ENCODE results near the gene FRMPD2. TPM values are rescaled to one million over a fixed set of nuclear protein-coding genes. Genes with fewer than 3 reads are reported as not detected.

The FRMPD2 gene
- total RNA-seq, 1 experiment from 2014 or later = 1.1 TPM

DNA sequence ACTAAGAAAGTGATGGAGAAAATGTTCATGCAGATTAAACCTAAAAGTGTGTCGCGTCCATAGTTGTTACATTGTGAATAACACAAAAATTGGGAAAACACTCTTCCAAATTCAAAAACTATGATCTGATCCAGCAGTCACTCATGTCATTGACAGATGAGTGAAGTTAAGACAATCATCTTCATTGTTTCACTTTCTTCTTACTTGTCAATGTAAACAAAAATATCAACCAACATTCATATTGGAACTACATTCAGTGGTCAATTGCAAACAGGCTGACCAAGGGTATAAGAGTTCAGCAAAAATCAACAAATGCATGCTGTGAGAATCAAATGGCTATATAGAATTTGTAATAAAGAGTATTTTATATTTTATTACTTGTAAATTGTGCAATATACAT lies 1.8 kb downstream of the FRMPD2 start (continued):
- TF ChIP-seq, protein P1, sequence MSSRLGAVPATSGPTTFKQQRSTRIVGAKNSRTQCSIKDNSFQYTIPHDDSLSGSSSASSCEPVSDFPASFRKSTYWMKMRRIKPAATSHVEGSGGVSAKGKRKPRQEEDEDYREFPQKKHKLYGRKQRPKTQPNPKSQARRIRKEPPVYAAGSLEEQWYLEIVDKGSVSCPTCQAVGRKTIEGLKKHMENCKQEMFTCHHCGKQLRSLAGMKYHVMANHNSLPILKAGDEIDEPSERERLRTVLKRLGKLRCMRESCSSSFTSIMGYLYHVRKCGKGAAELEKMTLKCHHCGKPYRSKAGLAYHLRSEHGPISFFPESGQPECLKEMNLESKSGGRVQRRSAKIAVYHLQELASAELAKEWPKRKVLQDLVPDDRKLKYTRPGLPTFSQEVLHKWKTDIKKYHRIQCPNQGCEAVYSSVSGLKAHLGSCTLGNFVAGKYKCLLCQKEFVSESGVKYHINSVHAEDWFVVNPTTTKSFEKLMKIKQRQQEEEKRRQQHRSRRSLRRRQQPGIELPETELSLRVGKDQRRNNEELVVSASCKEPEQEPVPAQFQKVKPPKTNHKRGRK (CRISPR knock-in tag; IDR thresholded peaks at IDR 0.05; ENCODE audit: borderline replicate concordance) = no peak
- TF ChIP-seq CBFB (CRISPR knock-in tag; IDR thresholded peaks at IDR 0.05; ENCODE audit: low read depth) (no peak), TCF7 (CRISPR knock-in tag; IDR thresholded peaks at IDR 0.05; ENCODE audit: low read depth) (no peak), FOXJ3 (CRISPR knock-in tag; IDR thresholded peaks at IDR 0.05; ENCODE audit: borderline replicate concordance) (no peak), TEAD4 (CRISPR knock-in tag; IDR thresholded peaks at IDR 0.05) (no peak), ZNF219 (CRISPR knock-in tag; IDR thresholded peaks at IDR 0.05; ENCODE audit: borderline replicate concordance) (no peak)
- TF ChIP-seq, protein P2, sequence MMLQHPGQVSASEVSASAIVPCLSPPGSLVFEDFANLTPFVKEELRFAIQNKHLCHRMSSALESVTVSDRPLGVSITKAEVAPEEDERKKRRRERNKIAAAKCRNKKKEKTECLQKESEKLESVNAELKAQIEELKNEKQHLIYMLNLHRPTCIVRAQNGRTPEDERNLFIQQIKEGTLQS (CRISPR knock-in tag; conservative IDR thresholded peaks at IDR 0.05) = no peak
- TF ChIP-seq, protein P3, sequence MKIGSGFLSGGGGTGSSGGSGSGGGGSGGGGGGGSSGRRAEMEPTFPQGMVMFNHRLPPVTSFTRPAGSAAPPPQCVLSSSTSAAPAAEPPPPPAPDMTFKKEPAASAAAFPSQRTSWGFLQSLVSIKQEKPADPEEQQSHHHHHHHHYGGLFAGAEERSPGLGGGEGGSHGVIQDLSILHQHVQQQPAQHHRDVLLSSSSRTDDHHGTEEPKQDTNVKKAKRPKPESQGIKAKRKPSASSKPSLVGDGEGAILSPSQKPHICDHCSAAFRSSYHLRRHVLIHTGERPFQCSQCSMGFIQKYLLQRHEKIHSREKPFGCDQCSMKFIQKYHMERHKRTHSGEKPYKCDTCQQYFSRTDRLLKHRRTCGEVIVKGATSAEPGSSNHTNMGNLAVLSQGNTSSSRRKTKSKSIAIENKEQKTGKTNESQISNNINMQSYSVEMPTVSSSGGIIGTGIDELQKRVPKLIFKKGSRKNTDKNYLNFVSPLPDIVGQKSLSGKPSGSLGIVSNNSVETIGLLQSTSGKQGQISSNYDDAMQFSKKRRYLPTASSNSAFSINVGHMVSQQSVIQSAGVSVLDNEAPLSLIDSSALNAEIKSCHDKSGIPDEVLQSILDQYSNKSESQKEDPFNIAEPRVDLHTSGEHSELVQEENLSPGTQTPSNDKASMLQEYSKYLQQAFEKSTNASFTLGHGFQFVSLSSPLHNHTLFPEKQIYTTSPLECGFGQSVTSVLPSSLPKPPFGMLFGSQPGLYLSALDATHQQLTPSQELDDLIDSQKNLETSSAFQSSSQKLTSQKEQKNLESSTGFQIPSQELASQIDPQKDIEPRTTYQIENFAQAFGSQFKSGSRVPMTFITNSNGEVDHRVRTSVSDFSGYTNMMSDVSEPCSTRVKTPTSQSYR (CRISPR knock-in tag; IDR thresholded peaks at IDR 0.05) = no peak

DNA sequence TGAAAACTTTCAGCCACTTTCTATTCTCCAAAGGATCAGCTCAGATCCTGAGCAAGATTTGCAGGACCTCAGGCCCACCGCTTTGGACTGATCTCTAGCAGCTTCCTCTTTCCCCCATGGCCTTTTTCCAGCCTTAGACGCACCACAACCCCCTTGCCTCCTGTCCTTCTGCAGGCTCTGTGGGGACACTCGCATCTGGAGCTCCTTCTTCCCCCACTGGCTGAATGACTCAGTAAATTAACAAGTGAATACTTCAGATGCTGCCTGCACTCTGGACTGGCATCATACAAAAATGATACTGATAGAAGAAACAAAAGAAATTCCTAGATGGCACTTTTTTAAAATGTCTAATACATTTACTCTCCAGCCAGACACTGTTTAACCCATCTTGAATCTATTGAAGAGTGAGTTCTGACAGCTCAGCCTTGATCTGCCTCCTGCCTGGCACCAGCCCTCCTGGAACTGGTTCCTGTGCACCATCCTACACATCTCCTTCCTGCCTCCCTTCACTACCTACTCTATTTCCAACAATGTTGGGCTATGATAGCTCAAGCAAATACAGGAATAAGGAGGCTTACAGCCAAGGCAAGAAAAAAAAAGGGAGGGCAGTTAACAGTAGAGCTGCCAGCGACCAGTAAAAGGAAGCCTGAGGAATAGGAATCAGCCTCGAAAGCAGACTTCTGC lies 3.3 kb downstream of the FRMPD2 start:
- CTCF ChIA-PET = interaction anchor here (2.0 kb wide), 1 partner anchor 19 kb away, joined by 8 read pairs; no protein-coding TSS in a partner anchor
- Mint-ChIP-seq H3K4me3 (no peak overlapping the region), H3K27me3 (ENCODE audit: low read depth) (peaks cover 2% of the 10 kb centered on the region; the same call in 1 of the 2 replicates), H3K27ac (no peak overlapping the region), H3K9me3 (no peaks in the 10 kb centered on the region), H3K4me1 (peaks cover 20% of the 10 kb centered on the region), H3K36me3 (no peaks in the 10 kb centered on the region)
- POLR2A ChIA-PET = no interaction called here
- DNase-seq (ENCODE audit: low spot score) (no peak), ATAC-seq (no peak)
- TF ChIP-seq TEAD4 (CRISPR knock-in tag; IDR thresholded peaks at IDR 0.05) = no peak
- TF ChIP-seq, protein P4, sequence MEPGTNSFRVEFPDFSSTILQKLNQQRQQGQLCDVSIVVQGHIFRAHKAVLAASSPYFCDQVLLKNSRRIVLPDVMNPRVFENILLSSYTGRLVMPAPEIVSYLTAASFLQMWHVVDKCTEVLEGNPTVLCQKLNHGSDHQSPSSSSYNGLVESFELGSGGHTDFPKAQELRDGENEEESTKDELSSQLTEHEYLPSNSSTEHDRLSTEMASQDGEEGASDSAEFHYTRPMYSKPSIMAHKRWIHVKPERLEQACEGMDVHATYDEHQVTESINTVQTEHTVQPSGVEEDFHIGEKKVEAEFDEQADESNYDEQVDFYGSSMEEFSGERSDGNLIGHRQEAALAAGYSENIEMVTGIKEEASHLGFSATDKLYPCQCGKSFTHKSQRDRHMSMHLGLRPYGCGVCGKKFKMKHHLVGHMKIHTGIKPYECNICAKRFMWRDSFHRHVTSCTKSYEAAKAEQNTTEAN (CRISPR knock-in tag; IDR thresholded peaks at IDR 0.05) = no peak
- TF ChIP-seq, protein P5, sequence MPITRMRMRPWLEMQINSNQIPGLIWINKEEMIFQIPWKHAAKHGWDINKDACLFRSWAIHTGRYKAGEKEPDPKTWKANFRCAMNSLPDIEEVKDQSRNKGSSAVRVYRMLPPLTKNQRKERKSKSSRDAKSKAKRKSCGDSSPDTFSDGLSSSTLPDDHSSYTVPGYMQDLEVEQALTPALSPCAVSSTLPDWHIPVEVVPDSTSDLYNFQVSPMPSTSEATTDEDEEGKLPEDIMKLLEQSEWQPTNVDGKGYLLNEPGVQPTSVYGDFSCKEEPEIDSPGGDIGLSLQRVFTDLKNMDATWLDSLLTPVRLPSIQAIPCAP (CRISPR knock-in tag; IDR thresholded peaks at IDR 0.05) = no peak
- TF ChIP-seq, protein P6, sequence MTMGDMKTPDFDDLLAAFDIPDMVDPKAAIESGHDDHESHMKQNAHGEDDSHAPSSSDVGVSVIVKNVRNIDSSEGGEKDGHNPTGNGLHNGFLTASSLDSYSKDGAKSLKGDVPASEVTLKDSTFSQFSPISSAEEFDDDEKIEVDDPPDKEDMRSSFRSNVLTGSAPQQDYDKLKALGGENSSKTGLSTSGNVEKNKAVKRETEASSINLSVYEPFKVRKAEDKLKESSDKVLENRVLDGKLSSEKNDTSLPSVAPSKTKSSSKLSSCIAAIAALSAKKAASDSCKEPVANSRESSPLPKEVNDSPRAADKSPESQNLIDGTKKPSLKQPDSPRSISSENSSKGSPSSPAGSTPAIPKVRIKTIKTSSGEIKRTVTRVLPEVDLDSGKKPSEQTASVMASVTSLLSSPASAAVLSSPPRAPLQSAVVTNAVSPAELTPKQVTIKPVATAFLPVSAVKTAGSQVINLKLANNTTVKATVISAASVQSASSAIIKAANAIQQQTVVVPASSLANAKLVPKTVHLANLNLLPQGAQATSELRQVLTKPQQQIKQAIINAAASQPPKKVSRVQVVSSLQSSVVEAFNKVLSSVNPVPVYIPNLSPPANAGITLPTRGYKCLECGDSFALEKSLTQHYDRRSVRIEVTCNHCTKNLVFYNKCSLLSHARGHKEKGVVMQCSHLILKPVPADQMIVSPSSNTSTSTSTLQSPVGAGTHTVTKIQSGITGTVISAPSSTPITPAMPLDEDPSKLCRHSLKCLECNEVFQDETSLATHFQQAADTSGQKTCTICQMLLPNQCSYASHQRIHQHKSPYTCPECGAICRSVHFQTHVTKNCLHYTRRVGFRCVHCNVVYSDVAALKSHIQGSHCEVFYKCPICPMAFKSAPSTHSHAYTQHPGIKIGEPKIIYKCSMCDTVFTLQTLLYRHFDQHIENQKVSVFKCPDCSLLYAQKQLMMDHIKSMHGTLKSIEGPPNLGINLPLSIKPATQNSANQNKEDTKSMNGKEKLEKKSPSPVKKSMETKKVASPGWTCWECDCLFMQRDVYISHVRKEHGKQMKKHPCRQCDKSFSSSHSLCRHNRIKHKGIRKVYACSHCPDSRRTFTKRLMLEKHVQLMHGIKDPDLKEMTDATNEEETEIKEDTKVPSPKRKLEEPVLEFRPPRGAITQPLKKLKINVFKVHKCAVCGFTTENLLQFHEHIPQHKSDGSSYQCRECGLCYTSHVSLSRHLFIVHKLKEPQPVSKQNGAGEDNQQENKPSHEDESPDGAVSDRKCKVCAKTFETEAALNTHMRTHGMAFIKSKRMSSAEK (CRISPR knock-in tag; IDR thresholded peaks at IDR 0.05; ENCODE audit: borderline replicate concordance) = no peak
- TF ChIP-seq, protein P7, sequence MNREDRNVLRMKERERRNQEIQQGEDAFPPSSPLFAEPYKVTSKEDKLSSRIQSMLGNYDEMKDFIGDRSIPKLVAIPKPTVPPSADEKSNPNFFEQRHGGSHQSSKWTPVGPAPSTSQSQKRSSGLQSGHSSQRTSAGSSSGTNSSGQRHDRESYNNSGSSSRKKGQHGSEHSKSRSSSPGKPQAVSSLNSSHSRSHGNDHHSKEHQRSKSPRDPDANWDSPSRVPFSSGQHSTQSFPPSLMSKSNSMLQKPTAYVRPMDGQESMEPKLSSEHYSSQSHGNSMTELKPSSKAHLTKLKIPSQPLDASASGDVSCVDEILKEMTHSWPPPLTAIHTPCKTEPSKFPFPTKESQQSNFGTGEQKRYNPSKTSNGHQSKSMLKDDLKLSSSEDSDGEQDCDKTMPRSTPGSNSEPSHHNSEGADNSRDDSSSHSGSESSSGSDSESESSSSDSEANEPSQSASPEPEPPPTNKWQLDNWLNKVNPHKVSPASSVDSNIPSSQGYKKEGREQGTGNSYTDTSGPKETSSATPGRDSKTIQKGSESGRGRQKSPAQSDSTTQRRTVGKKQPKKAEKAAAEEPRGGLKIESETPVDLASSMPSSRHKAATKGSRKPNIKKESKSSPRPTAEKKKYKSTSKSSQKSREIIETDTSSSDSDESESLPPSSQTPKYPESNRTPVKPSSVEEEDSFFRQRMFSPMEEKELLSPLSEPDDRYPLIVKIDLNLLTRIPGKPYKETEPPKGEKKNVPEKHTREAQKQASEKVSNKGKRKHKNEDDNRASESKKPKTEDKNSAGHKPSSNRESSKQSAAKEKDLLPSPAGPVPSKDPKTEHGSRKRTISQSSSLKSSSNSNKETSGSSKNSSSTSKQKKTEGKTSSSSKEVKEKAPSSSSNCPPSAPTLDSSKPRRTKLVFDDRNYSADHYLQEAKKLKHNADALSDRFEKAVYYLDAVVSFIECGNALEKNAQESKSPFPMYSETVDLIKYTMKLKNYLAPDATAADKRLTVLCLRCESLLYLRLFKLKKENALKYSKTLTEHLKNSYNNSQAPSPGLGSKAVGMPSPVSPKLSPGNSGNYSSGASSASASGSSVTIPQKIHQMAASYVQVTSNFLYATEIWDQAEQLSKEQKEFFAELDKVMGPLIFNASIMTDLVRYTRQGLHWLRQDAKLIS (CRISPR knock-in tag; IDR thresholded peaks at IDR 0.05; ENCODE audit: borderline replicate concordance) = no peak
- TF ChIP-seq, protein P8, sequence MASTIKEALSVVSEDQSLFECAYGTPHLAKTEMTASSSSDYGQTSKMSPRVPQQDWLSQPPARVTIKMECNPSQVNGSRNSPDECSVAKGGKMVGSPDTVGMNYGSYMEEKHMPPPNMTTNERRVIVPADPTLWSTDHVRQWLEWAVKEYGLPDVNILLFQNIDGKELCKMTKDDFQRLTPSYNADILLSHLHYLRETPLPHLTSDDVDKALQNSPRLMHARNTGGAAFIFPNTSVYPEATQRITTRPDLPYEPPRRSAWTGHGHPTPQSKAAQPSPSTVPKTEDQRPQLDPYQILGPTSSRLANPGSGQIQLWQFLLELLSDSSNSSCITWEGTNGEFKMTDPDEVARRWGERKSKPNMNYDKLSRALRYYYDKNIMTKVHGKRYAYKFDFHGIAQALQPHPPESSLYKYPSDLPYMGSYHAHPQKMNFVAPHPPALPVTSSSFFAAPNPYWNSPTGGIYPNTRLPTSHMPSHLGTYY (CRISPR knock-in tag; IDR thresholded peaks at IDR 0.05) = no peak
- TF ChIP-seq, protein P9, sequence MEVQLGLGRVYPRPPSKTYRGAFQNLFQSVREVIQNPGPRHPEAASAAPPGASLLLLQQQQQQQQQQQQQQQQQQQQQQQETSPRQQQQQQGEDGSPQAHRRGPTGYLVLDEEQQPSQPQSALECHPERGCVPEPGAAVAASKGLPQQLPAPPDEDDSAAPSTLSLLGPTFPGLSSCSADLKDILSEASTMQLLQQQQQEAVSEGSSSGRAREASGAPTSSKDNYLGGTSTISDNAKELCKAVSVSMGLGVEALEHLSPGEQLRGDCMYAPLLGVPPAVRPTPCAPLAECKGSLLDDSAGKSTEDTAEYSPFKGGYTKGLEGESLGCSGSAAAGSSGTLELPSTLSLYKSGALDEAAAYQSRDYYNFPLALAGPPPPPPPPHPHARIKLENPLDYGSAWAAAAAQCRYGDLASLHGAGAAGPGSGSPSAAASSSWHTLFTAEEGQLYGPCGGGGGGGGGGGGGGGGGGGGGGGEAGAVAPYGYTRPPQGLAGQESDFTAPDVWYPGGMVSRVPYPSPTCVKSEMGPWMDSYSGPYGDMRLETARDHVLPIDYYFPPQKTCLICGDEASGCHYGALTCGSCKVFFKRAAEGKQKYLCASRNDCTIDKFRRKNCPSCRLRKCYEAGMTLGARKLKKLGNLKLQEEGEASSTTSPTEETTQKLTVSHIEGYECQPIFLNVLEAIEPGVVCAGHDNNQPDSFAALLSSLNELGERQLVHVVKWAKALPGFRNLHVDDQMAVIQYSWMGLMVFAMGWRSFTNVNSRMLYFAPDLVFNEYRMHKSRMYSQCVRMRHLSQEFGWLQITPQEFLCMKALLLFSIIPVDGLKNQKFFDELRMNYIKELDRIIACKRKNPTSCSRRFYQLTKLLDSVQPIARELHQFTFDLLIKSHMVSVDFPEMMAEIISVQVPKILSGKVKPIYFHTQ (CRISPR knock-in tag; IDR thresholded peaks at IDR 0.05) = no peak

Data from WTC11 (cell line).